ENCODE data around the gene MAMDC2.

MAMDC2 gene

DNA sequence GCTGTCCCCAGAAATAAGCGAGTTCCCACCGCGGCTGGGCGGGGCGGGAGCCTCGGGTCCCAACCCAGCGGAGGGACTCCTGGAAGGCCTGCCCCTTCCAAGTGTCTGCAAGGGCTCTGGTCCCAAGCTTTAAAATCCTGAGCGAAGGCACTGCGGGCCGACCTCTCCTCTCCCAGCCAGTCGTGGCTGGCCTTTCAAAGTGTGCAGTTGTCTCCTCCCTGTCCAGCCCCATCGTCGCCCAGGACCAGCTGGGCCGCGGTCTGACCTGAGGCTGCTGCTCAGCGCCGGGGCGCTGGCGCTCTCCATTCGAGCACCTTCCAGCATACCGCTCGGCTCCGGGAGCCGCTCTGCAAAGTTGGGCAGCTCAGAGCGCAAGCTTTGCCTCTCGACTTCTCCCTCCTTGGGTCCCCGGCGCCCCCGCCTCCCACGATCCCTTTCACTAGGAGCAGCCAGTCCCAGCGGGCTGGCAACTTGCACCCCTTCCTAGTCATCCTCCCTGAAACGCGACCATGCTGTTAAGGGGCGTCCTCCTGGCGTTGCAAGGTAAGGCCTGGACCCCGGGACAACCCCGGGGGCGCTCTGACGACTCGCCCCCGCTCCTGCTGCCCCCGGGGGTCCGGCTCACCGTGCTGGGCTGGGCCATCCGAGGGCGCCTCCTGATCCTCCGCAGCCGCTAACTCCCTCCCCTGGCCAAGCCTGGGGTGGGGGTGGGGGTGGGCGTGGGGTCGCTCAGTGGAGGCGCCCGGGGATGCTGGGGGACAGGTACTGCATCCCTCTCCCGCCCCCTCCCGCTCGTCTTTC is at the start of gene MAMDC2:
Gene MAMDC2 (plus strand): TSS at position 160 of the 801 bp plus-strand sequence. CDS start 350 bp downstream, at position 510.
- no peaks in the 10 kb centered on the region for H3K36me3 Mint-ChIP-seq
- H3K27me3 Mint-ChIP-seq: peaks cover 28% of the 10 kb centered on the region
- no peak within 1 kb of the TSS for H3K27ac Mint-ChIP-seq
- peak within 1 kb of the TSS; percentile 62 for H3K4me3 Mint-ChIP-seq
- H3K4me1 Mint-ChIP-seq (ENCODE audit: low read depth): peaks cover 6% of the 10 kb centered on the region
- H3K9me3 Mint-ChIP-seq (ENCODE audit: low read depth): no peaks in the 10 kb centered on the region

GRCh38 chr9:69995846-69996245 is 47.8 kb upstream of the MAMDC2 start:
- H3K27ac Mint-ChIP-seq: no peak overlapping the region
- H3K36me3 Mint-ChIP-seq: no peaks in the 10 kb centered on the region
- H3K4me1 Mint-ChIP-seq (ENCODE audit: low read depth): no peaks in the 10 kb centered on the region
- H3K27me3 Mint-ChIP-seq: peaks cover 10% of the 10 kb centered on the region
- H3K4me3 Mint-ChIP-seq: no peak overlapping the region
- no peaks in the 10 kb centered on the region for H3K9me3 Mint-ChIP-seq (ENCODE audit: low read depth)

DNA sequence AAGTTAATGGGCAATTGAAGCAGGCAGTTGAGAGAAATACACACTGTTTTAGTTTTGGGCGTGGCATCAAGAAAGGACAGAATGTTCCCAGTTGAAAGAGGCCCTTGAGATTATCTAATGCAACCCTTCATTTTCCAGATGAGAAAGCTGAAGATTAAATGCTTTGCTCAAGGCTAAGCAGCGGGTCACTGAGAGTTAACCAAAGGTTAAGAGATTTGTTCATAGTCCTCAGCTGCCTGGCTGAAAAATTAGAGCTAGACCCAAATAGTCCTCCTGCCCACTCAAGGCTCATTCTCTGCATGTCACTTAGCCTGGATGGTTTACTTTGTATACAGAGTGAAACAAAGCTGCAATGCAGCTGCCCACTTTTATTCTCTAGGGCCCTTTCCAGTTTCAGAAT is 46.7 kb upstream of the MAMDC2 start:
- no peaks in the 10 kb centered on the region for H3K36me3 Mint-ChIP-seq
- no peaks in the 10 kb centered on the region for H3K4me1 Mint-ChIP-seq (ENCODE audit: low read depth)
- H3K27ac Mint-ChIP-seq: no peak overlapping the region
- H3K27me3 Mint-ChIP-seq: peaks cover 8% of the 10 kb centered on the region
- H3K9me3 Mint-ChIP-seq (ENCODE audit: low read depth): no peaks in the 10 kb centered on the region
- no peak overlapping the region for H3K4me3 Mint-ChIP-seq

DNA sequence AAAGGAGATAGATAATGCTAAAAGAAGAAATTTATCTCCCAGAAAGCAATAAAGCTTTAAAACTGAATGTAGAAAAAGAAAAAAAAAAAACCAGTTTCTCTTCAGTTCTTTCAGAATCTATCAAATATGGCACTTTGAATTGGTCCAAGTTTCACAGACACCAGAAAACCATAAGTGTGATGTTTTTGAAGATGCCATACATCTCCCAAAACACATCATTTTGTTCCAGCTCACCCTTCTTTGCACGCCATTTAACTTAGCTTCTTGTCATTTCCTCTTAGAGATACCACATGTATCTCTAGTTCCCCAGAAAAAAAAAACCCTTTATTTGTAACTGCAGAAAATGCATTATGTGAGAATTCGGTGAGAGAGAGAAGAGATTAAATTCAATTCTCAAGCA is 46.1 kb upstream of the MAMDC2 start:
- H3K9me3 Mint-ChIP-seq (ENCODE audit: low read depth): no peaks in the 10 kb centered on the region
- H3K4me3 Mint-ChIP-seq: no peak overlapping the region
- no peak overlapping the region for H3K27ac Mint-ChIP-seq
- H3K27me3 Mint-ChIP-seq: peaks cover 8% of the 10 kb centered on the region
- no peaks in the 10 kb centered on the region for H3K4me1 Mint-ChIP-seq (ENCODE audit: low read depth)
- H3K36me3 Mint-ChIP-seq: no peaks in the 10 kb centered on the region

- H3K4me1 Mint-ChIP-seq (ENCODE audit: low read depth): no peaks in the 10 kb centered on the region
- H3K27ac Mint-ChIP-seq: no peak overlapping the region
- no peak overlapping the region for H3K4me3 Mint-ChIP-seq
- H3K27me3 Mint-ChIP-seq: peaks cover 7% of the 10 kb centered on the region
- no peaks in the 10 kb centered on the region for H3K36me3 Mint-ChIP-seq
- H3K9me3 Mint-ChIP-seq (ENCODE audit: low read depth): no peaks in the 10 kb centered on the region
These were observed 44.3 kb upstream of the MAMDC2 start for GRCh38 chr9:69999315-69999714.

DNA sequence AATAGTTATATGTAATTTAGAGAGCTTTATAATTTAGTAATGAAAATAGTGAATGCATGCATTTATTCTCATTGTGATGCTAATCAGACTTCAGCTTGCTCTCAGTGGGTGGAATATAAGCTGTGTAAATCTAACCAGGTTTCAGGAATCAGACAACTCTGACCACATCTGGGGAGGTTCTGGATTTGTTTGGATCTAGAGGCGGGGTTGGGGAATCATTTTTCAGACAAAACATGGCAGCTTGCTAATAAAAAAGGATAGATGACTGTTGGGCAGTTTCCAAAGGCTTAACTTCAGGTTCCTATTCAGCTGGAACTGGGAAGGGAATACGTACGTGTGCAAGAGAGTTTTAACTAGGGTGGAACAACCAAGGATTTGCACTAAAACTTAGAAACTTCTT is 43.2 kb upstream of the MAMDC2 start:
- no peak overlapping the region for H3K27ac Mint-ChIP-seq
- no peaks in the 10 kb centered on the region for H3K36me3 Mint-ChIP-seq
- no peaks in the 10 kb centered on the region for H3K9me3 Mint-ChIP-seq (ENCODE audit: low read depth)
- H3K27me3 Mint-ChIP-seq: peaks cover 9% of the 10 kb centered on the region
- H3K4me1 Mint-ChIP-seq (ENCODE audit: low read depth): no peaks in the 10 kb centered on the region
- no peak overlapping the region for H3K4me3 Mint-ChIP-seq

GRCh38 chr9:70003901-70004714 is 39.5 kb upstream of the MAMDC2 start:
- Mint-ChIP-seq H3K4me3 (no peak overlapping the region), H3K36me3 (no peaks in the 10 kb centered on the region), H3K4me1 (ENCODE audit: low read depth) (no peaks in the 10 kb centered on the region)

GRCh38 chr9:70006306-70006705 is 37.3 kb upstream of the MAMDC2 start:
- no peaks in the 10 kb centered on the region for H3K9me3 Mint-ChIP-seq (ENCODE audit: low read depth)
- no peaks in the 10 kb centered on the region for H3K36me3 Mint-ChIP-seq
- H3K27me3 Mint-ChIP-seq: peaks cover 14% of the 10 kb centered on the region
- H3K27ac Mint-ChIP-seq: no peak overlapping the region
- no peak overlapping the region for H3K4me3 Mint-ChIP-seq
- no peaks in the 10 kb centered on the region for H3K4me1 Mint-ChIP-seq (ENCODE audit: low read depth)

More at GRCh38 chr9:70003901-70004714, 39.5 kb upstream of the MAMDC2 start:
- Mint-ChIP-seq H3K27me3 (peaks cover 17% of the 10 kb centered on the region), H3K27ac (no peak overlapping the region), H3K9me3 (ENCODE audit: low read depth) (no peaks in the 10 kb centered on the region)

- peaks cover 14% of the 10 kb centered on the region for H3K27me3 Mint-ChIP-seq
- no peaks in the 10 kb centered on the region for H3K9me3 Mint-ChIP-seq (ENCODE audit: low read depth)
- H3K27ac Mint-ChIP-seq: no peak overlapping the region
- no peaks in the 10 kb centered on the region for H3K36me3 Mint-ChIP-seq
- H3K4me1 Mint-ChIP-seq (ENCODE audit: low read depth): no peaks in the 10 kb centered on the region
- H3K4me3 Mint-ChIP-seq: no peak overlapping the region
These were observed 35.8 kb upstream of the MAMDC2 start for GRCh38 chr9:70007831-70008230.

DNA sequence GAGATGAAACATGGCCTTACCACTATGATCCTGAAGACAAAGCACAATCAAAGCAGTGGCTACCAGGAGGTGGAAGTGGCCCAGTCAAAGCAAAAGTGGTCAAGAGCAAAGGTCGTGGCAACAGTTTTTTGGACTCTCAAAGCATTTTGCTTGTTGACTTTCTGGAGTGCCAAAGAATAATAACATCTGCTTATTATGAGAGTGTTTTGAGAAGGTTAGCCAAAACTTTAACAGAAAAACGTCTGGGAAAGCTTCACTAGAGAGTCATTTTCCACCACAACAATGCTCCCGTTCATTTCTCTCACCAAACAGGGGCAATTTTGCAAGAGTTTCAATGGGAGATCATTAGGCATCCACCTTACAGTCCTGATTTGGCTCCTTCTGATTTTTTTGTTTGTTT is 33.6 kb upstream of the MAMDC2 start:
- Mint-ChIP-seq H3K36me3 (no peaks in the 10 kb centered on the region), H3K4me3 (no peak overlapping the region), H3K27me3 (peaks cover 10% of the 10 kb centered on the region), H3K27ac (no peak overlapping the region), H3K9me3 (ENCODE audit: low read depth) (no peaks in the 10 kb centered on the region), H3K4me1 (ENCODE audit: low read depth) (no peaks in the 10 kb centered on the region)

DNA sequence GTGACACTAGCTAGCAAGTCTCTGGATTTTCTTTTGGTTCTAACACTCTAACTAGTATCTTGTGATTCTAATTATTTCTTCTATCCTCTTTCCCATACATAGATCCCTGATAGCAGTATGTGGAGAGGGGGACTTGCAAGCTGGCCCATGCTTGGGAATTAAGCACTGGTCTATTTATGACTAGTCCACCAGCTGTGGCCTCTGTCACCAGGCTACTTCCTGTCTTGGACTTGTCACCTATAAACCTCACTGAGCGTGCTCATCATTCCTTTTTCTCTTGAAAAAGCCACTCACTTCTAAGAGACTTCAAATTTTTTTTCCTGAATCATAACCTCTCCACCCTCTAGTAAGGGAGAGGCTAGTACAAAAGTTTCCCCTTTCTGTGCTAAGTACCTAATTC is 32.3 kb upstream of the MAMDC2 start:
- H3K4me1 Mint-ChIP-seq (ENCODE audit: low read depth): no peaks in the 10 kb centered on the region

DNA sequence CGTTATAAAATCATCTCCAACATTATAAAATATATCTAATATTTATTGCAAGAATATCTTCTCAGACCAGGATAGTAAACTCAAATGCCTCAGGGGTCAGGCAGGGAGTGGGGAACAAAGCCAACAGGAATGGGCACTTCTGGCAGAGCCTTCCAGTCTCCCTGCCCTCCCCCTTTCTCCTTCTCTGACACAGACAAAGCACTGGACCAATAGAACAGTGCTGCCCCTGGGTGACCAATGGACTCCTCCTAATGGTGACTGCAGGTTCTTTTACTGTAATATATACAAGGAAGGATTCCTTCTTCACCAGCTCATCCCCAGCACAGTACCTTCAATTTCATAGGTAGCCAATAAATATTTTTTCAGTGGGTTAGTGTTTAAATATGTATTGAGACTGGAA is 31.1 kb upstream of the MAMDC2 start:
- Mint-ChIP-seq H3K4me3 (no peak overlapping the region), H3K27ac (no peak overlapping the region), H3K9me3 (ENCODE audit: low read depth) (no peaks in the 10 kb centered on the region), H3K27me3 (peaks cover 3% of the 10 kb centered on the region), H3K4me1 (ENCODE audit: low read depth) (no peaks in the 10 kb centered on the region), H3K36me3 (no peaks in the 10 kb centered on the region)

More for the DNA sequence above, 32.3 kb upstream of the MAMDC2 start:
- H3K27me3 Mint-ChIP-seq: peaks cover 6% of the 10 kb centered on the region
- H3K9me3 Mint-ChIP-seq (ENCODE audit: low read depth): no peaks in the 10 kb centered on the region
- H3K27ac Mint-ChIP-seq: no peak overlapping the region
- no peaks in the 10 kb centered on the region for H3K36me3 Mint-ChIP-seq
- H3K4me3 Mint-ChIP-seq: no peak overlapping the region

GRCh38 chr9:70013598-70014196 is 30.0 kb upstream of the MAMDC2 start:
- no peaks in the 10 kb centered on the region for H3K9me3 Mint-ChIP-seq (ENCODE audit: low read depth)
- no peak overlapping the region for H3K27ac Mint-ChIP-seq
- peaks cover 1% of the 10 kb centered on the region for H3K27me3 Mint-ChIP-seq
- H3K4me3 Mint-ChIP-seq: no peak overlapping the region
- no peaks in the 10 kb centered on the region for H3K4me1 Mint-ChIP-seq (ENCODE audit: low read depth)
- no peaks in the 10 kb centered on the region for H3K36me3 Mint-ChIP-seq

DNA sequence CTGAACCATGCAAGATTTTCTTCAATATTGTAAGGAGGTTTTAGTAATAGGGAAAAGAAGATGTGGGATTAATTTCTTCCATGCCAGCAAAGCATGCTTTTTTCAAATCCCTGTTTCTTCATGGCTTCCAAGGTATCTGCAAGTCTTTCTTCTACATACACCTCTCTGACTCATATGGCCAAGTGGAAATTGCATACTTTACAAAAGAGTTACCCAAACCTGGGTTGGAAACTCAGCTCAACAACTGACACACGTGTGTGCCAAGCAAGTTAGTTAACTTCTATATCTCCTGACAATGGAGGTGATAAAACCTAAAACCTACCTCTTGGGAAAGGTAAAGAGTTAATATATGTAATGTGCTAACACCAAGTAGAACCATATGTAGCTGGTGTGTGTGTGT is 28.5 kb upstream of the MAMDC2 start:
- Mint-ChIP-seq H3K27me3 (peaks cover 5% of the 10 kb centered on the region), H3K4me3 (no peak overlapping the region)

GRCh38 chr9:70020217-70020616 is 23.4 kb upstream of the MAMDC2 start:
- Mint-ChIP-seq H3K36me3 (no peaks in the 10 kb centered on the region), H3K4me1 (ENCODE audit: low read depth) (no peaks in the 10 kb centered on the region), H3K9me3 (ENCODE audit: low read depth) (no peaks in the 10 kb centered on the region), H3K4me3 (no peak overlapping the region), H3K27ac (no peak overlapping the region), H3K27me3 (peaks cover 10% of the 10 kb centered on the region)

More for the DNA sequence above, 28.5 kb upstream of the MAMDC2 start:
- no peaks in the 10 kb centered on the region for H3K36me3 Mint-ChIP-seq
- no peak overlapping the region for H3K27ac Mint-ChIP-seq
- H3K4me1 Mint-ChIP-seq (ENCODE audit: low read depth): no peaks in the 10 kb centered on the region
- H3K9me3 Mint-ChIP-seq (ENCODE audit: low read depth): no peaks in the 10 kb centered on the region
